ENCODE data around the gene PKNOX1.
"Not testable (repeated sequence)": the region's sequence is repeated elsewhere in the genome, so short reads cannot be mapped to it uniquely, and the experiment has no call there.

The PKNOX1 gene

DNA sequence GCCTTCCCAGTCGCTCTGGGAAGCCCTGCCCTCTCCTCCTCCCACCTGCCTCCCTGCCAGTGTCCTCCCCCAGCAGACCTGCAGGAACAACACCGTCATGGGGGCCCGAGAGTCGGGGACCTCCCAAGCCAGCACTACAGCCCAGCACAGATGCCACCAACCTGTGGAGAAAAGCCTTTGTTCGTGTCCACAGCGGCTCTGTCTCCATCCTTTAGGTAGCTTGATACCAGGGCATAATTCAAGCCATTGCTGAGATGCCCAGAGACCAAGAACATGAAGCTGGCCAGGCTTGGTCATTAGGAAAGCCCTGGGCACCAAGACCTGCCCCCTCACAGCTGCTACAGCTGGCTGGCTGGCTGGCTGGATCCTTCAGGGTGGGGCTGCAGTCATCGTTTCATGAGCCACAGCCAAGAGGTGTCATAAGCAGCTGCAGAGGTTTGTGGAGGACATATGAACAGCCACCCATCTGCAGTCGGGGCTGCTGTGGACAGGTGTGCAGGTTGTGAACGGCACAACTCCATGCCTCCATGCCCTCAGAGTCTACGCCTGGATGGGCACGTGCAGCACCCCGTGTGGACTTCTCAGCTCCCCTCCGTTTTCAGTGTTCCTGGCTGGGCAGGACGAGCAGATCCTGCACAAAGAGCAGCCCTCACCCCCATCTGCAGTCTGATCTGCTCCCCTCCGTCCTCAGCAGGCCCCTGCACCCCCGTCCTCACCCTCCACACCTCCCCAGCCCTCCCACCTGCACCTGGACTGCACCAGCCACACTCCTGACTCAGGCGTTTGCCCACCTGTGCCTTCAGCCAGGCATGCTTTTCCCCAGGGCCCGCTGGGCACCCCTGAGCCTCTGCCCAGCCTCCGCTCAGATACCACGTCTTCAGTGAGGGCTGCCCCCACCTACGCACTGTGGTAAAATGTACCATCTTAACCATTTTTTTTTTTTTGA, 71.8 kb downstream of the PKNOX1 start:
- peak; percentile 68 for ATAC-seq
- not testable (repeated sequence) for DNase-seq

DNA sequence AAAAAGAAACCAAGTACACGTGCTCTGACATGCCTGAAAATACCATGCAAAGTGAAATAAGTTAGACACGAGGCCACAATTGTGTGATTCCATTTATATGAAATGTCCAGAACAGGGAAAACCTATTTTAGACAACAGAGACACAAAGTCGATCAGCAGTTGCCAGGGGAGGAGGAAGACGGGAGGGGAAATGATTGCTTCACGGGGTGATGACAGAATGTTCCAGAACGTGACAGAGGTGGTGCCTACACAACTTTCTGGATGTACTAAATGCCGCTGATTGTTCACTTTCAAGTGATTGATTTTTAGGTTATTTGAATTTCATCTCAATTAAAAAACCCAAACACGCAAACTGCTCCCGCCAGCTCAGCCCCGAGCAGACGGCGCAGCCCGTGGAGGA, 78.8 kb downstream of the PKNOX1 start:
- not testable (repeated sequence) for DNase-seq, ATAC-seq

GRCh38 chr21:43062955-43063664, 88.7 kb downstream of the PKNOX1 start:
- DNase-seq, ATAC-seq: not testable (repeated sequence)

DNA sequence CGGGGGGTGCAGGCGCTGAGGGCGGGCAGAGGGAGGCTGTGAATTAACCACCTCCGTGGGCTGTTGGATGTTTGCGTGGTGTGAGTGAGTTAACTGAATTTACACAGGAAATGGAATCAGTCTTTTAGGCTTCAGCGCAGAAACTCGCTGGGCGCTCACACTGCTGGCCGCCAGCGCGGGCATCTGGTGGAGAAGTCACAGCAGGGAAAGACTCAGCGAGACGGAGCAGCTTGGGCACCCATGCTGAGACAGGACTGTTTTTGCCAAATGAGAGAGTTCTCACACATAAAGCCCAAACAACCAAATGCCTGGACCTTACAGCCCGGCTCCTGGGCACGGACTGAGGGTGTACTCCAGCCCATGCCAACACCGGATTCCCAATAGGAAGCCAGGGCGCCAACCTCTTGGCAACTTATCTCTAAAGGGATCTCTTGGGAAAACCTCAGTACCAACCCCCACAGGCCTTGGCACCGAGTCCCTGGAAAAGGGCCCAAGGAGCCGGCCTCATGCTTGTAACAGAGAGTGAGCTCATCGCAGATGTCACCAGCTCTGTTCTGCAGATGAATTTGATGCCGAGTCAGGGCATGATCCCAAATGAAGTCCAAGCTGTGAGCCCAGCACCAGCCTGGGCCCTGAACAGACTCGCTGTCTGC, 90.0 kb downstream of the PKNOX1 start:
- not testable (repeated sequence) for DNase-seq, ATAC-seq

DNA sequence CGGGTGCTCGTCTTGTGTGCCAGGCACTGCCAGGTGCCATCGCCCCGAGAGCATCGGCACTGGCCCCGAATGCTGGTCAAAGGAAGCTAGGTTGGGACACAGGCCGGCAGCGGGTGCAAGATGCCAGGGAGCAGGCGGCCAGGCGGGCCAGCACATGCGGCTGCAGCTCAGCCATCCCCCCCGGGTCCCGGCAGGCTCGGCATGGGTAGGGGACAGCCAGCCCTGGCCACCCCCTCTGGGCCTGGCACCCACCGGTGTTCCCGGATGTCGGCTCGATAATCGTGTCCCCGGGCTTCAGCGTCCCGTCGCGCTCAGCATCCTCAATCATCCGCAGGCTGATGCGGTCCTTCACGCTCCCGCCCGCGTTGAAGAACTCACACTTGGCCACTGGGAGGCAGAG, 91.6 kb downstream of the PKNOX1 start:
- ATAC-seq, result not testable (repeated sequence)

GRCh38 chr21:43066690-43067089, 92.3 kb downstream of the PKNOX1 start:
- not testable (repeated sequence) for DNase-seq, ATAC-seq

More for the DNA sequence above, 91.6 kb downstream of the PKNOX1 start:
- not testable (repeated sequence) for DNase-seq

DNA sequence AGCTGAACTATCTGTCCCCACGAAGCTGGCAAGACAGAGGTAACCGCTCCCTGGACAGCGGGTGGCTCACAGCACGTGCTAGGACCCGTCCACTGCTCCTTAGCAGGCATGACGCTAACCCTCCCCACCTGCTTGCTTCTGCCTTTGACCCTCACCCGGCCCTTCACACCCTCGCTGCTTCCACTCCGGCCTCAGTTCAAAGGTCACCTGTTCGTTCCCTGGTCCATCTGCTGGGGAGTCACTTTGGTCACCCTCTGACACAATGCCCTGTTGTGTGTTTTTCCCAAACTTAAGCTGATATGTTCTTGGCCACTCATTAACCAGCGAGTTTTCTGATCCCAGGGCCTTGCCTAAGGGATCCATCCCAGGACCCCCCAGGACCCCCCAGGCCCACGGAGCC, 93.7 kb downstream of the PKNOX1 start:
- not testable (repeated sequence) for DNase-seq, ATAC-seq

GRCh38 chr21:43069682-43070081, 95.3 kb downstream of the PKNOX1 start:
- not testable (repeated sequence) for DNase-seq, ATAC-seq

DNA sequence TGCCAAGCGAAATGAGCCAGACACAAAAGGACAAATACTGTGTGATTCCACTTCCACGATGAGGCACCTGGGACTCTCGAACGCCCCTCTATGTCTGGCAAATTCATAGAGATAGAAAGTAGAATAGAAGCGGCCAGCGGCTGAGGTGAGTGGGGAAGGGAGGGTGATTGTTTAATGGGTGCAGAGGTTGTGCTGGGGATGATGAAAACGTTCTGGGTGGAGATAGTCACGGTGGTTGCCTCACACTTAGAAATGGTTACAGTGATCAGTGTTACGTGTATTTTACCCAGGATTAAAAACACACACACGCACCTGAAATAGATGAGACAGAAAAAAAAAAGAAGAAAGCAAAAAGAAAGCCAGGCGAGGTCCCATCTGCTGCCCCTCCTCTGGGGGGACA, 98.4 kb downstream of the PKNOX1 start:
- not testable (repeated sequence) for ATAC-seq, DNase-seq

DNA sequence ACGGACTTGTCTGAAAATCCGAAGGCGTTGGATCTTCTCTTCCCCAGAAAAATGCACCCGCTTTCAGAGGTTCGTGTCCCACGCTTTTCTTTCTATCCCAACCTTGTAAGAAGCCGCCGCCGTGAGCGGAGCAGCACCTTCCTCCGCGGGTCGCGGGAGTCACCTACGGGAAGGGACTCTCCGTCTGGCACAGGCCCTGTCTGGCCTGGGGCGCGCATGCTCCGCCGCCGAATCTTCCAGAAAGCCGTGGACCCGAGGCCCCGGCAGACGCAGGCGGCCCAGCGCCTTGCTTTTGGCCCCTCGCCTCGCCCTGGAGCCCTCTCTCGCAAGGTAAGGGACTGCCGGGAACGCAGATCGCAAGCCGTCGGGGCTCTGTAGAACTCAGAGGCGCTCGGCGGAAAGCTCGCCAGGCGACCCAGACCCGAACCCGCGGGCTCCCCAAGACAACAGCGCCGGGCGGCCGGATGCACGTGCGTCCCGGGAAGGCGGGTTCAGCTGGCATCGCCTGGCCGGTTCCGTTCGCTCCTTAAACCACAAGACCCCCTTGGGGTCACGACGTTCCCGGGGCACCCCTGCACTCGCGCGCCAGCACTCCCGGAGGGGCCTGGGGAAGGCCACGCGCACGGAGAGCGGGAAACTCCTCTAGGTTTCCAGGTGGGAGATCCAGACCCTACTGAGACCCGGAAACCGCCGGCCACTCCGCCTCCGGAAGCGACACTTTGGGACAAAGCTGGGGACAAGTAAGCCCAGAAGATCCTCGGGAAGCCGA, 100.2 kb downstream of the PKNOX1 start:
- DNase-seq, ATAC-seq: not testable (repeated sequence)

GRCh38 chr21:43075170-43076022, 101.0 kb downstream of the PKNOX1 start, which contains the start of gene CBS:
Gene CBS (minus strand): TSS chr21:43075835. CDS start chr21:43072193, 3,642 bp downstream.
- ATAC-seq, result peak; percentile 65
- not testable (repeated sequence) for DNase-seq

DNA sequence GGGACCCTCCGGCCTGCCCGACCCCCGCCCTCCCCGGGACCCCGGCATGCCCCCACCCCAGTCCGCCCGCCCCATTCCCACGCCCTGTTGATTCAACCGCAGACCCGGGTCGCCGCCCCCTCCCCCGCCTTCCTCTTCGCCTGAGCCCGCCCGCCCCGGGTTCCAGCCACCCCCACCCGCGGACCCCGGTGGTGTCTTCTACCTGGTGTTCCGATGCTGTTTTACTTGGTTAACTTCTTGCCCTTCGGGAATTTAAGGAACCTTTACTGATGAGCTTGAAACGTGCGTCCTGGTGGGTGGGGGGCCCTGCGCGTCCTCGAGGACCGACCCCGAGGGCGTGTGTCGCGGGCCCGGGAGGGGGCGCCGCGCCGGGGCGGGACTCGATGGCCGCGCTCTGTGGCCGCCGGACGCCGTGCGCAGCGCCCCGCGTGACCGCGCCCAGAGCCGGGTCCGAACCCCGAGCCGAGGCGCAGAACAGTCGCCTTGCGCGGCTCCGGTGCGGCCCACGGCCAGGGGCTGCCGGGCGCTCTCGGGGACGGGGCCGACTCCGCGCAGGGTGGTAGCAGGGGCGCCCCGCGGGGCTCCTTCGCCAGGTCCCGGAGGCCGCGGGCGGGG, 101.8 kb downstream of the PKNOX1 start:
- ATAC-seq, result not testable (repeated sequence)

GRCh38 chr21:43076643-43077042, 102.3 kb downstream of the PKNOX1 start:
- ATAC-seq, DNase-seq: not testable (repeated sequence)

More for the DNA sequence above, 101.8 kb downstream of the PKNOX1 start:
- DNase-seq, result not testable (repeated sequence)

DNA sequence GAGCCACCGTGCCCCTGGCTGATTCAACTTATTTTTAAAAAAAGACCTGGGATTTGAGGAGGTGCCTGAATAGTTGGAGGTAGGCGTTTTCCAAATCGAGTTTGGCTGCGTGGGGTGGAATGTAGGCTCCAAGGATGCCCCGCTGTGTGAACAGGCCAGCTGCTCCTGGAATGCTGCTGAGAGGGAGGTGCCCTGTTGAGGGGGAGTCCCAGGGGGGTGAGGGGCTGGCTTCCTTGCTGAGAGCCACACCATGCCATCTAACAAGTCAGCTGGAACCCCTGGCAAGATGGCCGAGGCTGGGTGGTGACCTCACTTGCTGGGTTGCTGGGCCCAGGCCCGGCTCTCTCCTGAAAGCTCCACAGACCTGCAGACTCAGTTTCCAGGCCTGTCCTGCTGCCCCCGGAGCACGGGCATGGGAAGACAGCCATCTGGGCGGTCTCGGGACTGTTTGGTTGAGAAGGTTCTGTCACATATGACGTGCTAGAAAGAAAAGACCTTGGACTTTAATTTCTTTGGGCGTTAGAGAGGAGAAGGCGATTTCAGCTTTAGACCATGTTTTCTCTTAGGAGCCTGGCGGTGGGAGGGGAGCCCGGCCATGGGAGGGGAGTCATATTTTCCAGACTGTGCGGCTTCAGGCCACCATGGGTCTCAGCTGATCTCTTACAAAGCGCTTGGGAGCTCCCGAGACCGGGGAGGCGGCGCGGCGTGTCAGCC, 108.4 kb downstream of the PKNOX1 start:
- DNase-seq, ATAC-seq: not testable (repeated sequence)

All from stimulated activated naive CD8-positive, alpha-beta T cell treated with anti-CD3 and anti-CD28 coated beads, Interleukin-15, Interleukin-2, amounts not matched to agents 100 U/mL and 50 U/mL, for 24 hours (primary cell).